AG10803 (cell line): ENCODE measurements around the gene UBE2J2.

ENCODE experiments used
- DNase-seq: peaks from one replicate; pipeline ENCODE4 v3.0.0; 2010; ENCODE audit warnings: low read depth
- H3K4me3 ChIP-seq: 2 replicates; pipeline ENCODE4 v1.5.1; 2011; ENCODE audit warnings: mild to moderate bottlenecking, low read length, control low read depth
- CTCF ChIP-seq: conservative IDR thresholded peaks from 2 replicates; pipeline ENCODE4 v1.5.1; 2011; ENCODE audit warnings: mild to moderate bottlenecking, low read length, control low read depth, inconsistent platforms

UBE2J2 gene

GRCh38 chr1:1293263-1294249, 19.9 kb upstream of the UBE2J2 start:
- no peak overlapping the region for H3K4me3 ChIP-seq
- DNase-seq: no peak
- no peak for TF ChIP-seq CTCF

GRCh38 chr1:1292851-1293250, 19.2 kb upstream of the UBE2J2 start:
- TF ChIP-seq CTCF: no peak
- no peak overlapping the region for H3K4me3 ChIP-seq
- no peak for DNase-seq

GRCh38 chr1:1292442-1292779, 18.8 kb upstream of the UBE2J2 start:
- no peak for TF ChIP-seq CTCF
- no peak for DNase-seq
- H3K4me3 ChIP-seq: no peak overlapping the region

GRCh38 chr1:1291548-1292441, 18.1 kb upstream of the UBE2J2 start:
- DNase-seq: peak; percentile 53
- TF ChIP-seq CTCF: peak; percentile 50
- H3K4me3 ChIP-seq: no peak overlapping the region

GRCh38 chr1:1291023-1291528, 17.4 kb upstream of the UBE2J2 start:
- H3K4me3 ChIP-seq: no peak overlapping the region
- no peak for TF ChIP-seq CTCF
- DNase-seq: no peak

- peak; percentile 51 for DNase-seq
- TF ChIP-seq CTCF: peak; percentile 67
- H3K4me3 ChIP-seq: no peak overlapping the region
Measured at GRCh38 chr1:1290238-1290731, 16.6 kb upstream of the UBE2J2 start.
